ENCODE data around the gene IFI27. TPM values are rescaled to one million over a fixed set of nuclear protein-coding genes. Genes with fewer than 3 reads are reported as not detected.

The IFI27 gene
- total RNA-seq, 1 experiment from 2014 or later = 1.5 TPM

GRCh38 chr14:94124582-94125377, 14.2 kb downstream of the IFI27 start:
- DNase-seq (ENCODE audit: low read depth) = no peak

DNA sequence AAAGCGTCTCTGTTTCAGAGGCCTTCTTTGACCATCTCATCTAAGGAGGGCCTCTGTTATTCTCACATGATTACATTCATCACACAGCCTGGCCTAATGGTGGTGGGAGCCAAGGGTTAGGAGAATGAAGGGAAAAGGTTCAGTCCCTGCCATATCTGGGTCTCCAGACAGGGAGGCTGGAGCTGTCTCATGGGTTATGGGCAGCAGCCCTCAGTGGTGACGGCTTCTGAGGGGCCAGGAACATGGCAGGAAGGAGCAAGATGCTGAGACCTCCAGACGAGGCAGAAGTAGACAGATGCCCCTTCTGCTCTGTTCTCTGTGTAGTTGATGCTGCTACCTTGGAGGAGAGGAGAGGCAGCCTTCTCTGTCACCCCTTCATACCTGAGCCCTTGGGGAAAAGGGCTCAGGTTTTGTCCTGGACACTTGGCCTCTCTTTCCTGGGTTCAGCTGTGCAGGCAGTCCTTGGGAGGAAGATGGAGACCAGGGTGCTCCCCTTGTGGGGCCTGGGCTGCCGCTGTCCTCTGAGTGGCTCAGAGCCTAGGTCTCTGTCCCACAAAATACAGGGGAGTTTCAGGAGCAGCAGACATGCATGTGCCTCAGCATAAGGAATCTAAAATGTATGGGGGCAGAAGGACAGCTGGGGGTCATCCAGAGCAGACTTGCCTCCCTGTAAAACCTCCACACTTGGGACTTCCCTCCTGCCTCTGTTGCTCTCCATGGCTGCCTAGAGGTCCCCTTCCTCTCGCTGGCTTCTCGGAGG, 15.3 kb downstream of the IFI27 start:
- no peak for DNase-seq (ENCODE audit: low read depth)

DNA sequence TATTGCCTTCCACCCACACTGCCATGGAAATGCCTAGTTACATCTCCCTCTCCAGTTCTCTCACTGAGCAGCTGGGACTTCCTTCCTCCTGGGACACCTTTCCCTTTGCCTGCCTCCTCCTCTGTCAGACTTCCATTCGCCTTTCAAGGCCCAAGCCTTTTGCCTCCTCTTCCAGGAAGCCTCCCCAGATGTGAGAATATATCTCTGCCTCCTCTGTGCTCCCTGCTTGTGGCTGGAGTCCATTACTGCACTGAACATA, 15.8 kb downstream of the IFI27 start:
- no peak for DNase-seq (ENCODE audit: low read depth)

DNA sequence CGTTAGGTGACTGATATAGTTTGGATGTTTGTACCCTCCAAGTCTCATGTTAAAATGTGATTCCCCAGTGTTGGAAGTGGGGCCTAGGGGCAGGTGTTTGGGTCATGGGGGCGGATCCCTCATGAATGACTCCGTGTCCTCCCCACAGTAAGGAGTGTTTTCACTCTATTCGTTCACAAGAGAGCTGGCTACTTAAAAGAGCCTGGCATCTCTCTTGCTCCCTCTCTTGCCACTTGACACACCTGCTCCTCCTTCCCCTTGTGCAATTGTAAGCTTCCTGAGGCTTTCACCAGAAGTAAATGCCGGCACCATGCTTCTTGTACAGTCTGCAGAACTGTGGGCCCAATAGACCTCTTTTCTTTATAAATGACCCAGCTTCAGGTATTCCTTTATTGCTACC, 16.3 kb downstream of the IFI27 start:
- no peak for DNase-seq (ENCODE audit: low read depth)

DNA sequence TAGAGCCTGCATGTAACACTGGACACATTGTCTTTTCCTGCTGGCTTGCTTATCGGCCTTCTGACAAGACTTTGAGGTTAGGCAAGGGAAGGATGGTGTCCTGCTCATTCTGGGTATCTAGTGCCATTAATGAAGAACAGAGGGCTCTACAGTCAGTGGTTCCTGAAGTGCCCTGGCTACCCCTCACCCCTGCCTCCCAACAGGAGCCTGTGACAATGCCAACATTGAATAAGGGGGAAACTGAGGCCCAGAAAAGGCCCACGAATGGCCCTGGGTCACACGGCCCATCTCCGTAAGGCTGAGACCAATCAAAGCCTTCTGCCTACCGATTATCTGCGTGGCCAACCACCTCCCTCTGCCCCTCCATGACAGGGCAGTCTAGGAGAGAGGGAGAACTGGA, 16.8 kb downstream of the IFI27 start:
- DNase-seq (ENCODE audit: low read depth) = no peak

DNA sequence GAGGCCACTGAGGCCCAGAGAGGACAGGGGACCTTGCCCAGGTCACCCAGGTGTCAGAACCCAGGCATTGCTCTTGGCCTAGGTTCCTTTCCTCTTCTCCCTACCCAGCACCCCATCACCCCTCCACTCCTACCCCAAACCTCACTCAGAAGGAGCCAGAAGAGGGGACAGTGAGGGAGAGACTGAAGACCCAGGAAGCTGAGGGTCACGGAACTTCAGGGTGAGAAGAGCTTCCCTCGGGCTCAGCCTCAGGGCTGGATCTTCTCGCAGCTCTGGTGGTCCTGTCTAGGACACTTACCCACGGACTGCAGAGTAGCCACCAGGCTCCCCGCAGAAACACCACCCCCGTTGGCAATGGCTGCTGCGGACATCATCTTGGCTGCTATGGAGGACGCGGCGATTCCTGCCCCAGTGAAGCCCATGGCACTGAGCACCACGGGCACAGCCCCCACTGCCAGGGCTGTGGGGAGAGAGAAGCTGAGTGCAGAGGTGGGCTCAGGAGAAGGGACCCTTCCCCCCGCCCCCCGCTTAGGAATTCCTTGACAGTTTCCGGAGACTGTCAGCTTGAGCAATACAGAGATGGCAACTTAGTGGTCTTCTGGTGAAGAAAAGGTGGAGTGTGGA, 17.8 kb downstream of the IFI27 start:
- DNase-seq (ENCODE audit: low read depth) = no peak

DNA sequence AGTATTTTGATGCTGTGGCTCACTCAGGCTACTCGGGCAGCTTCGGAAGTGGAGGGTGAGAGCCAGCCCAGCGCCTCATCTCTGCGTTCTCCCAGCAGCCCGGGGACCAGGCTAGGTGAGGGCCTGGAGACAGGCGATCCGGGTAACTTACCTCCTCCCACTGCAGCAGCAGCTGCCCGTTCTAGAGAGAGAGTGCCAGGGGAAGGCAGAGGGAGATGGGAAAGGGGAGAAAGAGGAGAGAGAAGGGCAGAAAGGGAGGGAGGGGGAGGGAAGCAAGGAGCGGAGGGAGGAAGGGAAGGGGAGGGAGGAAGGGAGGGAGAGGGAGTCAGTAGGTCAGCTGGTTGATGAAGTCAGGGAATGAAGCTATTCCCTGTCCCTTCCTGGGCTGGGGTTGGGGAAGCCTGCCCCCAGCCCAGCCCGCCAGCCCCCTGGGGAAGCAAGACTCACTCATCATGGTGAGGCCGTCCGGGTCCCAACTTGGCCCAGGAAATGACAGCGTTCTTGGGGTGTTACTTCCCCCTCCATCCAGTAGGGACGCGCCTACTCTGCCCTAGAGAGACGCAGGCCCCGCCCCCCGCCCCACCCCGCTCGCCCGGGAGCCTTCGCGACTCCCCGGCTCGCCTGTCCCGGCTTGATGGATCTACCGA, 18.7 kb downstream of the IFI27 start, which contains the start of gene IFI27L2:
TSS of gene IFI27L2 (minus strand) at position 494 of the 647 bp plus-strand sequence. CDS start at position 454, 40 bp downstream.
- DNase-seq (ENCODE audit: low read depth) = peak; percentile 89

GRCh38 chr14:94129758-94130414, 19.4 kb downstream of the IFI27 start:
- DNase-seq (ENCODE audit: low read depth) = peak; percentile 58

GRCh38 chr14:94132285-94132887, 21.9 kb downstream of the IFI27 start:
- DNase-seq (ENCODE audit: low read depth) = peak; percentile 71

DNA sequence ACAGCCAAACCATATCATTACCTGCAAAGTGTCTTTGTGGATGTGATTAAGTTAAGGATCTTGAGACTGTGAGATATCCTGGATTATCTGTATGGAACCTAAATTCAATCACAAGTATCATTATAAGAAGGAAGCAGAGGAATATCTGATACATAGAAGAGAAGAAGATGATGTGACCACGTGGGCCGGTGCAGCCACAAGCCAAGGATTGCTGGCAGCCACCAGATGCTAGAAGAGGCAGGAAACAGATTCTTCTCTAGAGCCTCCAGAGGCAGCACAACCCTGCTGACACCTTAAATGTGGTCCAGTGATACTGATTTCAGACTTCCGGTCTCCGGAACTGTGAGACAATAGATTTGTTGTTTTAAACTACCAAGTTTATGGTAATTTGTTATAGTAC, 24.9 kb downstream of the IFI27 start:
- no peak for DNase-seq (ENCODE audit: low read depth)

DNA sequence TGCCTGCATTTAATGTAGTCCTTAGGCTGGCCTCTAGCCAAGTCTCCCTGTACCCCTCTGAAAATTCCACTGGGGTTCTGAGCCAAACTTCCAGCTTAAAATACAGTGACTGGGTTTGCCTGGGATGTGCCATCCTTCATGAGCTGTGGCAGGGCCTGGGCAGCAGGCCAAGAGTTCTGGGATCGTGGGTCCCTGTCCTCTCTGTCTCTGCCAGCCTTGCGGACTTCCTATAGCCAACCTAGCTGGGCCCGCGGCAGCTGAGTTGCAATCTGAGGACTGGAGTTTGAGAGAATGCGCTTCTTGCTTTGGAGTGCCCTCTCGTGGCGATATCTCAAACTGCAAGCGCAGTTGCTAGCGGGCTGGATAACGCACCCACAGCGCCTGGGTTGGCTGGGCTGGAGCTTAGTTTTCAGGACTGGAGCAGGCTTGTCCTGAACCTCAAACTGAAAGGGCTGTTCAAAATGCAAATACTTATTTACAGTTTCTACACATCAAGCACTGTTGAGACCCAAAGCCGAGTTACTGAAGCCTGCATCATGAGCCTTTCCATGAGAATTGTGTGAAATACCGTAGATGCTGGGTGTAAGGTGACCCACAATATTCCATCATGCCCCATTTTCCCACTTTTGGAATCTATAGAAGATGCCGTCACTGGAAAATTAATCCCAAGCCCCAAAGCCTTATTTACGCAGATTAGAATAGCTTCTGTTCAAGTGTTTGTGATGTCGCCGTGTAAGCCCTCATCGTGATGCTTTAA, 26.2 kb downstream of the IFI27 start:
- peak; percentile 69 for DNase-seq (ENCODE audit: low read depth)

DNA sequence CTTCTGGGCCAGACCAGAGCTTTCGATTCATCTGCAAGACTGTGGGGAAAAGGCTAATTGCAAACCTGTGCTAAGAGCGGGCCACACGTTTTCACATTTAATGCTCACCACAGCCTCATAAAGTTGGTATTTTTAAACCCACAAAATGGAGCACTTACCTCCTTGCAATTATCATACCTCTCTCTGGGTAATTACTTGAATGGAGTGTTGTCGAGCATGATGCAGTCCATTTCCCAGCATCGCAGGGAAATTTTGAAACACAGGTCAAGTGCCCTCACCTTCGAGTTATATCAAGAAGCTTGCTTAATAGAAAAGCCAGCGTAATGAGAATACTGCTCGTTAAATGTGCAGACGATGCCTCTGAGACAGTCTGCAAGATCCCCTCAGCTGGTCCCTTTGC, 27.7 kb downstream of the IFI27 start:
- DNase-seq (ENCODE audit: low read depth) = no peak

GRCh38 chr14:94139006-94139405, 28.5 kb downstream of the IFI27 start:
- no peak for DNase-seq (ENCODE audit: low read depth)

DNA sequence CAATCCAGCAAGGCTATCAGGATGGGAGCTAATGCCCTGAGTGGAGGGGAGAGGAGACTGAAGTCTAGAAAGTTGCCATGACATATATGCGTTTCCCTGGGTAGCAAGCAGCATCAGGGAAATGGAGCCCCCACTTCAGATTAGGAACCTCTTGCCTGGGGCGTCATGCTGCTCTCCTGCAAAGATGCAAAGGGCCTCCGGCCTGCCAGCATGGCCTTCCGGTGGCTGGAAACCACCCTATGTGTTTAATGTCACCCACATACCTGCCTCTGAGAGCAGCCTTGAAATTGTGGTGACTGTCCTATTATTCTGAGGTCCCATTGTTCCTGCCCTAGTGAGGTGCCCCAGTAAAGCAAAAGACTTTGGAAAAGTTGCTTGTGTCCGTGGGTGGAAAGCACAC, 28.9 kb downstream of the IFI27 start:
- DNase-seq (ENCODE audit: low read depth) = no peak

DNA sequence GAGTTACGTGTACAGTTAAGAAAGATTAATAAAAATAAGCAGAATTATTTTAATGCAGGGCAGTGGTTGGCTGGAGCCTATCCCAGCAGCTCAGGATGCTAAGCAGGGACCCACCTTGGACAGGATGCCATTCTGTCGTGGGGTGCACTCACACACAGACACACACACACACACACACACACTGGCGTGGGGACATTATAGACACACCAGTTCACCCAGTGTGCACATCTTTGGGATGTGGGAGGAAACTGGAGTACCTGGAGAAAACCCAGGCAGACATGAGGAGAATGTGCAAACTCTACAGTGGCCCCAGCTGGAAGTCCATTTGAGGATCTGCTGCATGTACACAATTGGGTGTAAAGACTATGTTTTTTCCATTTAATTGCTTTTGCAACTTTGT, 31.7 kb downstream of the IFI27 start:
- no peak for DNase-seq (ENCODE audit: low read depth)

DNA sequence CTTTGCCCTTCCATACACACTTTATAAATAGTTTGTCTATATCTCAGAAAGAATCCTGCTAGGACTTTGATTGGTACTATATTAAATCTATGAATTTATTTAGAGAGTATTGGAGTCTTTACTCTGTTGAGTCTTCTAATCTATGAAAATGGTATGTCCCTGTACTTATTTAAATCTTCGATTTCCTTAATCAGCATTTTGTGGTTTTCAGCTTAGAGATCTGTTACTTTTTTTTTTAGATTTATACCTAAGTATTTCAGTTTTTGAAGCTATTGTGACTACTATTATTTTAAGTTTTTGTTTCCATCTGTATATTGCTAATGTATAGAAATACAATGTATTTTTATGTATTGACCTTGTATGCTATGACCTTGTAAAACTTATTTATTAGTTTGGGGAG, 32.3 kb downstream of the IFI27 start:
- no peak for DNase-seq (ENCODE audit: low read depth)

GRCh38 chr14:94143239-94143638, 32.7 kb downstream of the IFI27 start:
- DNase-seq (ENCODE audit: low read depth) = no peak

- no peak for DNase-seq (ENCODE audit: low read depth)
Measured at GRCh38 chr14:94143711-94144110, 33.2 kb downstream of the IFI27 start.

GRCh38 chr14:94144765-94145164, 34.2 kb downstream of the IFI27 start:
- no peak for DNase-seq (ENCODE audit: low read depth)

- DNase-seq (ENCODE audit: low read depth) = no peak
Measured at GRCh38 chr14:94145902-94146527, 35.5 kb downstream of the IFI27 start.

All from LHCN-M2 (cell line).